ENCODE measurements around the gene ZNF385D. TPM values are rescaled to one million over a fixed set of nuclear protein-coding genes. Genes with fewer than 3 reads are reported as not detected.

ZNF385D gene
- total and polyA plus RNA-seq, 2 of the 13 experiments (the other 11 are each of a cell fraction or from before 2014, with no cell fraction given), result not detected

DNA sequence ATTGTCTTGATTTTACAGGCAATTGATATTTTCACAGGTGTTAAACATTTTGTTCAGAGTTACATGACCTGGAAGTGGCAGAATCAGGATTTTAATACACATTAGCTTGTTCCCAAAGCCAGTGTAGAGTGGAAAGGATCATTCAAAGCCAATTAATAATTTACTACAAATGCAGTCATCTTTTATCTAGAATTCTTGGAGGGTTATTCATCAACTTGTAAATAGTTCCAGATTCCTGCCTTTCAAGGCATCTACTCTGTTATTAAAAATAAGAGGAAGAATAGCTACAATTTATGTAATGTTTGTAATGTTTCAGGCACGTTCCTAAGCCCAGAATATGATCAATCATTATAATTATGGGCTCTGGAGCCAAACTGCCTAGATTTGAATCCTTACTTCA, 358.5 kb downstream of the ZNF385D start:
- WGBS (ENCODE audit: low lambda C conversion rate), result 0% methylated on average over 1 of the region's 1 CpG
- CTCF ChIA-PET (ENCODE audit: low intra/inter-chr PET ratio, low total read pairs), result no interaction called here
- TF ChIP-seq, protein P1, sequence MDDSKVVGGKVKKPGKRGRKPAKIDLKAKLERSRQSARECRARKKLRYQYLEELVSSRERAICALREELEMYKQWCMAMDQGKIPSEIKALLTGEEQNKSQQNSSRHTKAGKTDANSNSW (CRISPR knock-in tag; IDR thresholded peaks at IDR 0.05; ENCODE audit: borderline replicate concordance), result no peak
- TF ChIP-seq GABPB1 (CRISPR knock-in tag; IDR thresholded peaks at IDR 0.05) (no peak), ATF7-NPFF (CRISPR knock-in tag; IDR thresholded peaks at IDR 0.05; ENCODE audit: low read depth) (no peak), ZNF782 (CRISPR knock-in tag; IDR thresholded peaks at IDR 0.05; ENCODE audit: borderline replicate concordance) (no peak), NFATC3 (CRISPR knock-in tag; IDR thresholded peaks at IDR 0.05) (no peak), ZNF740 (CRISPR knock-in tag; IDR thresholded peaks at IDR 0.05) (no peak), ZNF576 (CRISPR knock-in tag; IDR thresholded peaks at IDR 0.05) (no peak), ZSCAN31 (CRISPR knock-in tag; IDR thresholded peaks at IDR 0.05; ENCODE audit: low read depth) (no peak), HDAC2 (CRISPR knock-in tag; IDR thresholded peaks at IDR 0.05) (no peak), ZC3H13 (CRISPR knock-in tag; IDR thresholded peaks at IDR 0.05) (no peak), JUND (CRISPR knock-in tag; IDR thresholded peaks at IDR 0.05) (no peak), SIX1 (CRISPR knock-in tag; IDR thresholded peaks at IDR 0.05; ENCODE audit: borderline replicate concordance) (no peak), ZNF660 (CRISPR knock-in tag; IDR thresholded peaks at IDR 0.05; ENCODE audit: borderline replicate concordance, low read depth) (no peak)
- TF ChIP-seq, protein P2, sequence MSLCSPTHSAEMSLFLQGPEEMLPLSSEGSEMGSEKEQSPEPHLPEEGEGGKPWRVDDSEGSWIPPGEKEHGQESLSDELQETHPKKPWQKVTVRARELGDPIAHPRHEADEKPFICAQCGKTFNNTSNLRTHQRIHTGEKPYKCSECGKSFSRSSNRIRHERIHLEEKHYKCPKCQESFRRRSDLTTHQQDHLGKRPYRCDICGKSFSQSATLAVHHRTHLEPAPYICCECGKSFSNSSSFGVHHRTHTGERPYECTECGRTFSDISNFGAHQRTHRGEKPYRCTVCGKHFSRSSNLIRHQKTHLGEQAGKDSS (CRISPR knock-in tag; IDR thresholded peaks at IDR 0.05; ENCODE audit: borderline replicate concordance, low read depth), result no peak
- Histone ChIP-seq H3K4me1 (ENCODE audit: insufficient read depth, low read length) (no peaks in the 10 kb centered on the region), H3K9me3 (ENCODE audit: low read length) (peaks cover 81% of the 10 kb centered on the region), H2AFZ (ENCODE audit: low read length) (no peak overlapping the region), H3K4me3 (replicated peaks in 1 of 3; ENCODE audit: insufficient read depth in 1 of 3, low read depth in 2 of 3, low read length in 3 of 3) (no peak overlapping the region), H3K4me2 (ENCODE audit: low read depth, low read length) (no peak overlapping the region), H4K20me1 (ENCODE audit: insufficient read depth, low read length) (no peaks in the 10 kb centered on the region), H3K9ac (ENCODE audit: insufficient read depth, low read depth, low read length) (no peak overlapping the region), H3K27ac (ENCODE audit: extremely low read length, insufficient read depth, low read length) (no peak overlapping the region), H3K79me2 (ENCODE audit: insufficient read depth, low read length) (no peaks in the 10 kb centered on the region), H3K27me3 (ENCODE audit: control insufficient read depth in 1 of 2, insufficient read depth in 2 of 2, low read length in 2 of 2) (no peaks in the 10 kb centered on the region), H3K36me3 (replicated peaks in 1 of 2; ENCODE audit: control insufficient read depth in 1 of 2, insufficient read depth in 2 of 2, low read length in 2 of 2) (no peaks in the 10 kb centered on the region)
- in situ Hi-C loops (cut with HindIII; ENCODE audit: extremely low pct_ligation_motif_present, low pct_unique_long_range_greater_than_20kb) (no loop called here), intact Hi-C loops (cut with micrococcal nuclease; ENCODE audit: unreplicated experiment) (no loop called here)
- ATAC-seq (no peak), DNase-seq (ENCODE audit: low spot score) (no peak), FAIRE-seq (no peak)
- POLR2A ChIA-PET, result no interaction called here
- no TSS peak for BruUV-seq (replicated peaks)

All from HepG2 (cell line).